KBM-7 (cell line): ENCODE results near the gene SPOP.

Source experiments
- DNase-seq: peaks from one replicate; pipeline ENCODE4 v3.0.0-alpha.2; 2015
- in situ Hi-C: fragments of 300-500 bp; cut with MboI; formaldehyde crosslinking; loops from 2 replicates; pipeline ENCODE4 v1.14.3; 2020; ENCODE audit warnings: low sequenced_read_pairs, low pct_unique_long_range_greater_than_20kb, mixed read lengths

Gene SPOP

GRCh38 chr17:49578952-49579500, 98.9 kb downstream of the SPOP start:
- in situ Hi-C loops = loop anchor here (10.0 kb wide), 1 partner anchor 266 kb away; the partner anchor contains the start of gene TAC4
- DNase-seq = no peak

GRCh38 chr17:49578414-49578813, 99.5 kb downstream of the SPOP start:
- no peak for DNase-seq
- in situ Hi-C loops = loop anchor here (10.0 kb wide), 1 partner anchor 266 kb away; the partner anchor contains the start of gene TAC4

- DNase-seq = no peak
- in situ Hi-C loops = loop anchor here (10.0 kb wide), 1 partner anchor 267 kb away; the partner anchor contains the start of gene TAC4
Measured at GRCh38 chr17:49577963-49578362, 99.9 kb downstream of the SPOP start.

- no peak for DNase-seq
- in situ Hi-C loops = loop anchor here (10.0 kb wide), 1 partner anchor 267 kb away; the partner anchor contains the start of gene TAC4
Measured at GRCh38 chr17:49577650-49577934, 100.3 kb downstream of the SPOP start.

- in situ Hi-C loops = loop anchor here (10.0 kb wide), 1 partner anchor 268 kb away; the partner anchor contains the start of gene TAC4
- no peak for DNase-seq
Measured at GRCh38 chr17:49576917-49577649, 100.8 kb downstream of the SPOP start.

- in situ Hi-C loops = loop anchor here (10.0 kb wide), 1 partner anchor 268 kb away; the partner anchor contains the start of gene TAC4
- peak; percentile 38 for DNase-seq
Measured at GRCh38 chr17:49576088-49576916, 101.6 kb downstream of the SPOP start.

- in situ Hi-C loops = loop anchor here (10.0 kb wide), 1 partner anchor 269 kb away; the partner anchor contains the start of gene TAC4
Measured at GRCh38 chr17:49575679-49576087, 102.2 kb downstream of the SPOP start, which contains the start of gene NXPH3. TSS of gene NXPH3 (plus strand) at chr17:49575871. CDS start at chr17:49576220, 349 bp downstream.

GRCh38 chr17:49574945-49575678, 102.8 kb downstream of the SPOP start:
- in situ Hi-C loops = loop anchor here (5.0 to 25.0 kb wide), 3 partner anchors 127 to 412 kb away; partner anchors contain the start of genes DLX3 and TAC4
- no peak for DNase-seq

More at GRCh38 chr17:49575679-49576087, 102.2 kb downstream of the SPOP start, which contains the start of gene NXPH3:
- DNase-seq = peak; percentile 68

- in situ Hi-C loops = loop anchor here (5.0 to 25.0 kb wide), 3 partner anchors 128 to 413 kb away; partner anchors contain the start of genes DLX3 and TAC4
Measured at GRCh38 chr17:49574323-49574781, 103.5 kb downstream of the SPOP start.

GRCh38 chr17:49573510-49574322, 104.2 kb downstream of the SPOP start:
- in situ Hi-C loops = loop anchor here (5.0 to 25.0 kb wide), 3 partner anchors 129 to 414 kb away; partner anchors contain the start of genes DLX3 and TAC4
- peak; percentile 33 for DNase-seq

More at GRCh38 chr17:49574323-49574781, 103.5 kb downstream of the SPOP start:
- no peak for DNase-seq

GRCh38 chr17:49572806-49573420, 105.0 kb downstream of the SPOP start:
- no peak for DNase-seq
- in situ Hi-C loops = loop anchor here (5.0 to 25.0 kb wide), 3 partner anchors 129 to 414 kb away; partner anchors contain the start of genes DLX3 and TAC4

- DNase-seq = no peak
- in situ Hi-C loops = loop anchor here (5.0 to 25.0 kb wide), 3 partner anchors 130 to 415 kb away; partner anchors contain the start of genes DLX3 and TAC4
Measured at GRCh38 chr17:49572226-49572625, 105.7 kb downstream of the SPOP start.

GRCh38 chr17:49571764-49572163, 106.1 kb downstream of the SPOP start:
- no peak for DNase-seq
- in situ Hi-C loops = loop anchor here (5.0 to 25.0 kb wide), 3 partner anchors 131 to 416 kb away; partner anchors contain the start of genes DLX3 and TAC4

GRCh38 chr17:49571283-49571682, 106.6 kb downstream of the SPOP start:
- in situ Hi-C loops = loop anchor here (5.0 to 25.0 kb wide), 3 partner anchors 131 to 416 kb away; partner anchors contain the start of genes DLX3 and TAC4
- no peak for DNase-seq

GRCh38 chr17:49570540-49571242, 107.2 kb downstream of the SPOP start:
- in situ Hi-C loops = loop anchor here (5.0 to 25.0 kb wide), 3 partner anchors 132 to 417 kb away; partner anchors contain the start of genes DLX3 and TAC4

GRCh38 chr17:49568695-49569047, 109.2 kb downstream of the SPOP start:
- in situ Hi-C loops = loop anchor here (25.0 kb wide), 1 partner anchor 419 kb away; the partner anchor contains the start of gene DLX3
- peak; percentile 50 for DNase-seq

More at GRCh38 chr17:49570540-49571242, 107.2 kb downstream of the SPOP start:
- DNase-seq = no peak
